HG02970 (cell line): ENCODE results near the gene NEU4.

Experiments used
- ATAC-seq: cut with Tn5 transposase; IDR thresholded peaks from one replicate; pipeline ENCODE4 v1.9.1; 2021; ENCODE audit warnings: mild to moderate bottlenecking, moderate library complexity, moderate number of reproducible peaks; ENCODE audit not compliant: unreplicated experiment, low FRiP score

NEU4 gene

GRCh38 chr2:241860184-241861078 is 51.4 kb downstream of the NEU4 start:
- ATAC-seq, result no peak

GRCh38 chr2:241861264-241861663 is 52.3 kb downstream of the NEU4 start:
- ATAC-seq, result no peak

GRCh38 chr2:241862093-241862492 is 53.1 kb downstream of the NEU4 start:
- ATAC-seq, result no peak

- no peak for ATAC-seq
Observed at GRCh38 chr2:241862775-241863535, 54.0 kb downstream of the NEU4 start.

- no peak for ATAC-seq
Observed at GRCh38 chr2:241863536-241863954, 54.6 kb downstream of the NEU4 start.

GRCh38 chr2:241864168-241864849 is 55.3 kb downstream of the NEU4 start:
- no peak for ATAC-seq

GRCh38 chr2:241864850-241865213 is 55.8 kb downstream of the NEU4 start:
- no peak for ATAC-seq

GRCh38 chr2:241865416-241865956 is 56.5 kb downstream of the NEU4 start:
- no peak for ATAC-seq

- no peak for ATAC-seq
Observed at GRCh38 chr2:241865957-241866789, 57.2 kb downstream of the NEU4 start.
